OCI-LY1 (cell line): ENCODE results near the gene DPF1.

Source experiments
- H2AFZ ChIP-seq: fragments of 200-600 bp; sonication (generic), shearing (Covaris generic); 2 replicates; pipeline ENCODE4 v1.6.0; 2014; ENCODE audit warnings: antibody characterized with exemption, mild to moderate bottlenecking, low read length
- H3F3A ChIP-seq: fragments of 200-600 bp; sonication (generic), shearing (Covaris generic); 2 replicates; pipeline ENCODE4 v1.6.0; 2014; ENCODE audit warnings: mild to moderate bottlenecking, antibody characterized with exemption, low read length, moderate library complexity; ENCODE audit not compliant: insufficient read depth
- H3K27ac ChIP-seq: fragments of 200-600 bp; sonication (generic); 2 replicates; pipeline ENCODE4 v1.5.1; 2014; ENCODE audit warnings: low read length, mixed run types, mild to moderate bottlenecking, low read depth; ENCODE audit not compliant: poor library complexity, severe bottlenecking
- H3K27me3 ChIP-seq: fragments of 200-600 bp; sonication (generic); 2 replicates; pipeline ENCODE4 v1.6.0; 2014; ENCODE audit warnings: antibody characterized with exemption, mild to moderate bottlenecking, low read length, moderate library complexity; ENCODE audit not compliant: insufficient read depth
- H3K36me3 ChIP-seq: fragments of 200-600 bp; sonication (generic); 2 replicates; pipeline ENCODE4 v1.6.1; 2014; ENCODE audit warnings: mild to moderate bottlenecking, antibody characterized with exemption, low read length, moderate library complexity, mixed read lengths; ENCODE audit not compliant: insufficient read depth
- H3K4me1 ChIP-seq: fragments of 200-600 bp; sonication (generic); 2 replicates; pipeline ENCODE4 v1.5.1; 2014; ENCODE audit warnings: mild to moderate bottlenecking, low read length, moderate library complexity; ENCODE audit not compliant: insufficient read depth, severe bottlenecking
- H3K4me2 ChIP-seq: fragments of 200-600 bp; sonication (generic), shearing (Covaris generic); 2 replicates; pipeline ENCODE4 v1.6.1; 2014; ENCODE audit warnings: low read length
- H3K4me3 ChIP-seq: fragments of 200-600 bp; sonication (generic); 2 replicates; pipeline ENCODE4 v1.5.1; 2014; ENCODE audit warnings: low read length, low read depth, mild to moderate bottlenecking, mixed read lengths; ENCODE audit not compliant: poor library complexity, severe bottlenecking
- H3K79me2 ChIP-seq: fragments of 200-600 bp; shearing (Covaris generic); 2 replicates; pipeline ENCODE4 v1.6.1; 2016; ENCODE audit warnings: mixed run types, low read length, mixed read lengths; ENCODE audit not compliant: insufficient read depth
- H3K9ac ChIP-seq: fragments of 200-600 bp; sonication (generic), shearing (Covaris generic); 2 replicates; pipeline ENCODE4 v1.6.1; 2014; ENCODE audit warnings: mild to moderate bottlenecking, low read length, mixed read lengths
- H3K9me2 ChIP-seq: fragments of 200-600 bp; sonication (generic), shearing (Covaris generic); 2 replicates; pipeline ENCODE4 v1.6.1; 2014; ENCODE audit warnings: low read depth, mild to moderate bottlenecking, low read length, mixed read lengths
- H3K9me3 ChIP-seq: fragments of 200-600 bp; shearing (Covaris generic); 2 replicates; pipeline ENCODE4 v1.6.1; 2014; ENCODE audit warnings: low read length, mixed read lengths
- H4K20me1 ChIP-seq: fragments of 200-600 bp; sonication (generic), shearing (Covaris generic); 2 replicates; pipeline ENCODE4 v1.6.0; 2016; ENCODE audit warnings: mild to moderate bottlenecking, low read length; ENCODE audit not compliant: insufficient read depth
- EZH2 ChIP-seq: fragments of 200-600 bp; sonication (generic), shearing (Covaris generic); IDR thresholded peaks from 2 replicates; pipeline ENCODE4 v1.8.0; 2017; ENCODE audit warnings: borderline replicate concordance, mixed run types, mild to moderate bottlenecking, antibody characterized with exemption, low read length, moderate library complexity, mixed read lengths
- TF ChIP-seq, protein P1 (sequence below): fragments of 200-600 bp; sonication (generic), shearing (Covaris generic); IDR thresholded peaks from 2 replicates; pipeline ENCODE4 v1.5.1; 2017; ENCODE audit warnings: mild to moderate bottlenecking, antibody characterized with exemption, low read length, moderate library complexity, mixed read lengths

Gene DPF1

DNA sequence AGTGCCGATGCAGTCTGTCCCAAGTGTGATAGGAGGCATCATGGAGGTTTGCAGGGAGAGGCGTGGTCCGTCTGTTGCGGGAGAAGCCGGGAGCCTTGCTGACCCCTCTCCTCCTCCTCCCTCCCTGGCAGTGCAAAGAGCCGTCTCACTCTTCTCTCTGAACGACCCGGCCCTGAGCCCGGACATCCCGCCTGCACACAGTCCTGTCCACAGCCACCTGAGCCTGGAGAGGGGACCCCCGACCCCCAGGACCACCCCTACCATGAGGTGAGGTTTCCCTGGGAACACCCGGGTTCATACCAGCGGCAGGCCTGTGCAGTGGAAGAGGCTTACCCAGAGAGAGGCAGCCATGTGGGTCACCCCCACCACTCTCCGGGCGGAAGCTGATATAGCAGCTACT, 22.3 kb downstream of the DPF1 start:
- TF ChIP-seq, protein P1, sequence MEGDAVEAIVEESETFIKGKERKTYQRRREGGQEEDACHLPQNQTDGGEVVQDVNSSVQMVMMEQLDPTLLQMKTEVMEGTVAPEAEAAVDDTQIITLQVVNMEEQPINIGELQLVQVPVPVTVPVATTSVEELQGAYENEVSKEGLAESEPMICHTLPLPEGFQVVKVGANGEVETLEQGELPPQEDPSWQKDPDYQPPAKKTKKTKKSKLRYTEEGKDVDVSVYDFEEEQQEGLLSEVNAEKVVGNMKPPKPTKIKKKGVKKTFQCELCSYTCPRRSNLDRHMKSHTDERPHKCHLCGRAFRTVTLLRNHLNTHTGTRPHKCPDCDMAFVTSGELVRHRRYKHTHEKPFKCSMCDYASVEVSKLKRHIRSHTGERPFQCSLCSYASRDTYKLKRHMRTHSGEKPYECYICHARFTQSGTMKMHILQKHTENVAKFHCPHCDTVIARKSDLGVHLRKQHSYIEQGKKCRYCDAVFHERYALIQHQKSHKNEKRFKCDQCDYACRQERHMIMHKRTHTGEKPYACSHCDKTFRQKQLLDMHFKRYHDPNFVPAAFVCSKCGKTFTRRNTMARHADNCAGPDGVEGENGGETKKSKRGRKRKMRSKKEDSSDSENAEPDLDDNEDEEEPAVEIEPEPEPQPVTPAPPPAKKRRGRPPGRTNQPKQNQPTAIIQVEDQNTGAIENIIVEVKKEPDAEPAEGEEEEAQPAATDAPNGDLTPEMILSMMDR = no peak
- TF ChIP-seq EZH2 = no peak
- no peak overlapping the region for H2AFZ ChIP-seq

DNA sequence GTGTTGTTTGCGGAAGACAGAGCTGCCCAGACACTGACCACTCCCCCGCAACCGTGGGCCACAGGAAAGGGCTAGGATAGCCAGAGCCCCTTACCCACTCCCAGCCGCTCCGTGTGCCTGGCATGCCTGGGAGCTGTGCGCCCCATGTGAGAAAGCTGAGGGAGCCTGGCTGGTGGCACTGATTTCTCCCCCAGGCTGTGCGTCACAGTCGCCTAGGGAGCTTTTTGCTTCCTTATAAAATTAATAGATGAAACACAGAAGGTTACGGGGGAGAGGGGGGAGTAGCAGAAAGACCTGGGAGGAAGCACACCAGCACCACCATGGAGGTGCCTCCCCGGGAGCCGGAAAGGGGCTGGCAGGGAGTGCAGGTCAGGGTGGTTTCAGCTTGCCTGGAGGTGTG, 24.7 kb downstream of the DPF1 start:
- Histone ChIP-seq H3K79me2 (no peaks in the 10 kb centered on the region), H3K9ac (no peak overlapping the region), H3K4me1 (no peaks in the 10 kb centered on the region), H4K20me1 (no peaks in the 10 kb centered on the region), H2AFZ (no peak overlapping the region), H3K4me2 (no peak overlapping the region), H3K36me3 (peaks cover 43% of the 10 kb centered on the region), H3K27ac (no peak overlapping the region), H3K9me2 (no peaks in the 10 kb centered on the region), H3K9me3 (no peaks in the 10 kb centered on the region), H3F3A (no peaks in the 10 kb centered on the region), H3K4me3 (no peak overlapping the region), H3K27me3 (no peaks in the 10 kb centered on the region)
- TF ChIP-seq, protein P1 = no peak
- no peak for TF ChIP-seq EZH2

More for the DNA sequence above, 22.3 kb downstream of the DPF1 start:
- no peak overlapping the region for H3K9ac ChIP-seq
- no peaks in the 10 kb centered on the region for H3K4me1 ChIP-seq
- no peak overlapping the region for H3K4me3 ChIP-seq
- no peak overlapping the region for H3K4me2 ChIP-seq
- no peaks in the 10 kb centered on the region for H3K9me2 ChIP-seq
- H3F3A ChIP-seq = no peaks in the 10 kb centered on the region
- no peaks in the 10 kb centered on the region for H3K9me3 ChIP-seq
- no peak overlapping the region for H3K27ac ChIP-seq
- no peaks in the 10 kb centered on the region for H4K20me1 ChIP-seq
- H3K27me3 ChIP-seq = no peaks in the 10 kb centered on the region
- H3K79me2 ChIP-seq = no peaks in the 10 kb centered on the region
- H3K36me3 ChIP-seq = peaks cover 47% of the 10 kb centered on the region

DNA sequence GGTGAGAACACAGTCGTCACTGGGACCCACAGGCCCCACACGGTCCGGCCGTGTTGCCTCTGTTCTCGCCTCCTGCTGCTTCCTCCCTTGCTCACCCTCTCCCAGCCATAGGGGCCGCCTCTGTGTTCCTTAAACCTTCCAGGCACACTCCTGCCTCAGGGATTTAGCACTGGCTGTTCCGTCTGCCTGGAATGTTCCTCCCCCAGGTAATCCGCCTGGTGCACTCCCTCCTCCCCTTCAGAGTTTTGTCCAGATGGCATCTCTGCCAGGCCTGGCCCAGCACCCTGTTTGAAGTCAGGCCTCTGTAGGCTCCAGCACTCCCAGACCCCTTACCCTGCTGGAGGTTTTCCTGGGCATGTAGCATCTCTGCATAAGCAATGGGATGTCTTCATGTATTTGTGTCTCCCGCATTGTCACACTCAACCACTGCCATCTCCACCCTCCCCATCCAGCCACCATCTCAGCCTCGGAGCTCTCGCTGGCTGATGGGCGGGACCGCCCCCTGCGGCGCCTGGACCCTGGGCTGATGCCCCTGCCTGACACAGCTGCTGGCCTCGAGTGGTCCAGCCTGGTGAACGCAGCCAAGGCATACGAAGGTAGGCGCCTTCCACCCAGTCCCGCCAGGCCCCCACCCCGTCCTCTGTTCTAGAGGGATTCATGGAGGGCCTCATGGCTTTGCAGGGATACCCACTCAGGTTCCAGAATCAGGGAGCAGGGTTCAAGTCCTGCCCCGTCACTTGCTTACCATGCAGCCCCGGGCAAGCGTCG, 25.9 kb downstream of the DPF1 start:
- Histone ChIP-seq H3K4me2 (no peak overlapping the region), H3K79me2 (no peaks in the 10 kb centered on the region), H3K9me3 (no peaks in the 10 kb centered on the region), H3K4me1 (no peaks in the 10 kb centered on the region), H3K27ac (no peak overlapping the region), H3K27me3 (no peaks in the 10 kb centered on the region), H3K9ac (no peak overlapping the region), H3F3A (no peaks in the 10 kb centered on the region), H3K36me3 (peaks cover 33% of the 10 kb centered on the region), H2AFZ (no peak overlapping the region), H3K4me3 (no peak overlapping the region), H4K20me1 (no peaks in the 10 kb centered on the region), H3K9me2 (no peaks in the 10 kb centered on the region)
- TF ChIP-seq EZH2 = no peak
- TF ChIP-seq, protein P1 = no peak
